Neural progenitor cell (in vitro differentiated cells): Measurements from ENCODE around the gene CNBP. TPM values are rescaled to one million over a fixed set of nuclear protein-coding genes. Genes with fewer than 3 reads are reported as not detected.
"Not testable (repeated sequence)": the region's sequence is repeated elsewhere in the genome, so short reads cannot be mapped to it uniquely, and the experiment has no call there.

Source experiments
- DNase-seq: peaks from one replicate; pipeline ENCODE4 v3.0.0-alpha.2; 2016; ENCODE audit warnings: low spot score
- H2AFZ ChIP-seq: fragments of 200-600 bp; sonication (generic); replicated peaks from 2 replicates; pipeline ENCODE4 v1.6.1; 2016; ENCODE audit warnings: antibody characterized with exemption
- H3F3A ChIP-seq: fragments of 200-600 bp; sonication (generic); 2 replicates; pipeline ENCODE4 v1.6.1; 2016; ENCODE audit warnings: antibody characterized with exemption, low read depth
- H3K27ac ChIP-seq: fragments of 200-600 bp; sonication (generic); 2 replicates; pipeline ENCODE4 v1.5.1; 2016; ENCODE audit warnings: mild to moderate bottlenecking
- H3K27me3 ChIP-seq: fragments of 200-600 bp; sonication (generic); 2 replicates; pipeline ENCODE4 v1.6.1; 2016; ENCODE audit warnings: mild to moderate bottlenecking, moderate library complexity
- H3K36me3 ChIP-seq: fragments of 200-600 bp; sonication (generic); 2 replicates; pipeline ENCODE4 v1.5.1; 2016
- H3K4me1 ChIP-seq: fragments of 200-600 bp; sonication (generic); 2 replicates; pipeline ENCODE4 v1.6.1; 2016; ENCODE audit warnings: mixed run types
- H3K4me2 ChIP-seq: fragments of 200-600 bp; sonication (generic); 2 replicates; pipeline ENCODE4 v1.6.1; 2016
- H3K4me3 ChIP-seq: fragments of 200-600 bp; sonication (generic); 2 replicates; pipeline ENCODE4 v1.5.1; 2016
- H3K79me2 ChIP-seq: fragments of 200-600 bp; sonication (generic); 2 replicates; pipeline ENCODE4 v1.6.1; 2016; ENCODE audit warnings: low read depth
- H3K9ac ChIP-seq: fragments of 200-600 bp; sonication (generic); 2 replicates; pipeline ENCODE4 v1.6.1; 2016
- H3K9me3 ChIP-seq: fragments of 200-600 bp; sonication (generic); 2 replicates; pipeline ENCODE4 v1.5.1; 2016; ENCODE audit warnings: low read depth
- H4K20me1 ChIP-seq: fragments of 200-600 bp; sonication (generic); 2 replicates; pipeline ENCODE4 v1.6.1; 2016; ENCODE audit warnings: low read depth
- H3K27ac Mint-ChIP-seq: 3 replicates; pipeline ENCODE4 v1.8.0; 2021; ENCODE audit warnings: mixed read lengths
- H3K27me3 Mint-ChIP-seq: 2 replicates; pipeline ENCODE4 v1.8.0; 2022; ENCODE audit warnings: low read depth, mild to moderate bottlenecking, inconsistent platforms, moderate library complexity, mixed read lengths; ENCODE audit not compliant: insufficient read depth
- H3K36me3 Mint-ChIP-seq: 3 replicates; pipeline ENCODE4 v1.8.0; 2021; ENCODE audit warnings: mixed read lengths
- H3K4me1 Mint-ChIP-seq: 3 replicates; pipeline ENCODE4 v1.8.0; 2021; ENCODE audit warnings: mixed read lengths
- H3K4me3 Mint-ChIP-seq: 3 replicates; pipeline ENCODE4 v1.8.0; 2021; ENCODE audit warnings: mild to moderate bottlenecking, moderate library complexity, mixed read lengths
- H3K9me3 Mint-ChIP-seq: 3 replicates; pipeline ENCODE4 v1.8.0; 2020; ENCODE audit warnings: mixed read lengths
- EZH2 ChIP-seq: fragments of 200-600 bp; sonication (generic); IDR thresholded peaks from 2 replicates; pipeline ENCODE4 v1.6.1; 2017; ENCODE audit warnings: antibody characterized with exemption, mild to moderate bottlenecking, moderate library complexity
- EZH2phosphoT487 ChIP-seq: fragments of 200-600 bp; sonication (generic); IDR thresholded peaks from 2 replicates; pipeline ENCODE4 v1.6.1; 2017; ENCODE audit warnings: antibody characterized with exemption
- total RNA-seq: library from RNA; depleted of rRNA; stranded (reverse); fragments of >200 nt; gene quantifications from 2 replicates; pipeline ENCODE4 v1.2.3, GENCODE V29; 2015; ENCODE audit warnings: low replicate concordance
- TF ChIP-seq, protein P1 (sequence below): fragments of 200-600 bp; sonication (generic); IDR thresholded peaks from 2 replicates; pipeline ENCODE4 v1.5.1; 2017; ENCODE audit warnings: antibody characterized with exemption, mild to moderate bottlenecking

CNBP gene
- total RNA-seq, 1 donor from 2014 or later = 495 TPM

DNA sequence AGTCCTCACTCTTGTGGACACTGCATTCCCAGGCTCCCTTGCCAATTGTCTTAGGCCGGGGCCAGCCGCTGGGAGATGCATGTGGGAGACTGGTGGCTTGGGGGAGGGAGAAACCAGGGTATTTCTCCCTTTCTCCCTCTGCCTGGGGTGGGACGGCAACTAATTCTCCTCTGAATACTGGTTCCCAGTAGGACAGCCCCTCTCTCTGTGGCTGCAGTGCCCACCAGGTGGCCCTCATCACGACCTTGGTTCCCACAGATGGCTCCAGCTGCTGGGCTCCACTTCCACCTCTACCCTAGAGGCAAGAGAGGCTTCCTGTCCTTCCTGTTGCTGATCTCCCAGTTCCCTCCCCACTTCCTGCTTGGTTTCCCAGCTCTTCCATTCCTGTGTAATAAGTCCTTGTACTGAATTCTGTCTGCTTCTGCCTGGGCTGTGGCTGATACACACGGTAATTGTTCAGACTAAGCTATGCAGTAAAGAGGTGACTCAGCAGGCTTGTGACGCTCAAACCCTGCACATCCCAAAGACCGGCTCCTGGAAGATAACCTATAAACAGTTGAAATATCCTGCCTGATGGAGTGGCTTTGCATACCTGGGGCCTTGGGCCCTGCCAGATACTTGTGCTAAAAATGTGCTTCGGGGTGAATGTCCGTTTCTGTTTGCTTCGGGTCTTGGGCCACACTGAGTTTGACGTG, 45.3 kb upstream of the CNBP start:
- no peaks in the 10 kb centered on the region for H3K9me3 ChIP-seq
- H3K36me3 Mint-ChIP-seq = no peaks in the 10 kb centered on the region
- H3K4me1 Mint-ChIP-seq = peaks cover 17% of the 10 kb centered on the region
- H4K20me1 ChIP-seq = no peaks in the 10 kb centered on the region
- H3K9ac ChIP-seq = no peak overlapping the region
- TF ChIP-seq, protein P1, sequence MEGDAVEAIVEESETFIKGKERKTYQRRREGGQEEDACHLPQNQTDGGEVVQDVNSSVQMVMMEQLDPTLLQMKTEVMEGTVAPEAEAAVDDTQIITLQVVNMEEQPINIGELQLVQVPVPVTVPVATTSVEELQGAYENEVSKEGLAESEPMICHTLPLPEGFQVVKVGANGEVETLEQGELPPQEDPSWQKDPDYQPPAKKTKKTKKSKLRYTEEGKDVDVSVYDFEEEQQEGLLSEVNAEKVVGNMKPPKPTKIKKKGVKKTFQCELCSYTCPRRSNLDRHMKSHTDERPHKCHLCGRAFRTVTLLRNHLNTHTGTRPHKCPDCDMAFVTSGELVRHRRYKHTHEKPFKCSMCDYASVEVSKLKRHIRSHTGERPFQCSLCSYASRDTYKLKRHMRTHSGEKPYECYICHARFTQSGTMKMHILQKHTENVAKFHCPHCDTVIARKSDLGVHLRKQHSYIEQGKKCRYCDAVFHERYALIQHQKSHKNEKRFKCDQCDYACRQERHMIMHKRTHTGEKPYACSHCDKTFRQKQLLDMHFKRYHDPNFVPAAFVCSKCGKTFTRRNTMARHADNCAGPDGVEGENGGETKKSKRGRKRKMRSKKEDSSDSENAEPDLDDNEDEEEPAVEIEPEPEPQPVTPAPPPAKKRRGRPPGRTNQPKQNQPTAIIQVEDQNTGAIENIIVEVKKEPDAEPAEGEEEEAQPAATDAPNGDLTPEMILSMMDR = peak; percentile 3
- TF ChIP-seq EZH2 = no peak
- H3K4me2 ChIP-seq = no peak overlapping the region
- no peaks in the 10 kb centered on the region for H3K27me3 ChIP-seq
- peaks cover 10% of the 10 kb centered on the region for H3K4me1 ChIP-seq
- H2AFZ ChIP-seq = peak overlapping the region; percentile 86
- DNase-seq = no peak
- no peaks in the 10 kb centered on the region for H3K9me3 Mint-ChIP-seq
- H3K4me3 ChIP-seq = no peak overlapping the region
- peaks cover 18% of the 10 kb centered on the region for H3F3A ChIP-seq
- H3K27ac Mint-ChIP-seq = peak overlapping the region; percentile 6
- no peak overlapping the region for H3K4me3 Mint-ChIP-seq
- H3K27ac ChIP-seq = no peak overlapping the region
- H3K36me3 ChIP-seq = no peaks in the 10 kb centered on the region
- H3K79me2 ChIP-seq = no peaks in the 10 kb centered on the region
- peaks cover 15% of the 10 kb centered on the region for H3K27me3 Mint-ChIP-seq

- no peaks in the 10 kb centered on the region for H3K79me2 ChIP-seq
- no peak overlapping the region for H3K27ac ChIP-seq
- Mint-ChIP-seq H3K4me3 (no peak overlapping the region), H3K27ac (no peak overlapping the region), H3K9me3 (no peaks in the 10 kb centered on the region), H3K27me3 (peaks cover 9% of the 10 kb centered on the region), H3K36me3 (no peaks in the 10 kb centered on the region), H3K4me1 (peaks cover 17% of the 10 kb centered on the region)
- no peak for DNase-seq
- no peaks in the 10 kb centered on the region for H3K36me3 ChIP-seq
- H2AFZ ChIP-seq = no peak overlapping the region
- H3K9me3 ChIP-seq = no peaks in the 10 kb centered on the region
- TF ChIP-seq, protein P1 = no peak
- no peak for TF ChIP-seq EZH2
- no peak for TF ChIP-seq EZH2phosphoT487
- H3K27me3 ChIP-seq = no peaks in the 10 kb centered on the region
- no peaks in the 10 kb centered on the region for H4K20me1 ChIP-seq
- no peak overlapping the region for H3K4me2 ChIP-seq
- peaks cover 18% of the 10 kb centered on the region for H3F3A ChIP-seq
- peaks cover 10% of the 10 kb centered on the region for H3K4me1 ChIP-seq
- H3K4me3 ChIP-seq = no peak overlapping the region
- H3K9ac ChIP-seq = no peak overlapping the region
Observed at GRCh38 chr3:129226374-129226773, 42.7 kb upstream of the CNBP start.

- Histone ChIP-seq H3K4me1 (peaks cover 10% of the 10 kb centered on the region), H3K9ac (no peak overlapping the region), H3K27ac (no peak overlapping the region), H3K4me3 (no peak overlapping the region), H2AFZ (peak overlapping the region; percentile 57), H4K20me1 (no peaks in the 10 kb centered on the region), H3K79me2 (no peaks in the 10 kb centered on the region), H3K4me2 (no peak overlapping the region), H3K36me3 (no peaks in the 10 kb centered on the region), H3K27me3 (no peaks in the 10 kb centered on the region), H3F3A (peaks cover 18% of the 10 kb centered on the region), H3K9me3 (no peaks in the 10 kb centered on the region)
- no peak for DNase-seq
- H3K9me3 Mint-ChIP-seq = no peaks in the 10 kb centered on the region
- H3K27me3 Mint-ChIP-seq = peaks cover 9% of the 10 kb centered on the region
- H3K4me1 Mint-ChIP-seq = peaks cover 17% of the 10 kb centered on the region
- H3K36me3 Mint-ChIP-seq = no peaks in the 10 kb centered on the region
- no peak overlapping the region for H3K27ac Mint-ChIP-seq
- H3K4me3 Mint-ChIP-seq = no peak overlapping the region
- no peak for TF ChIP-seq EZH2
- TF ChIP-seq, protein P1 = no peak
Observed at GRCh38 chr3:129224984-129225393, 41.3 kb upstream of the CNBP start.

DNA sequence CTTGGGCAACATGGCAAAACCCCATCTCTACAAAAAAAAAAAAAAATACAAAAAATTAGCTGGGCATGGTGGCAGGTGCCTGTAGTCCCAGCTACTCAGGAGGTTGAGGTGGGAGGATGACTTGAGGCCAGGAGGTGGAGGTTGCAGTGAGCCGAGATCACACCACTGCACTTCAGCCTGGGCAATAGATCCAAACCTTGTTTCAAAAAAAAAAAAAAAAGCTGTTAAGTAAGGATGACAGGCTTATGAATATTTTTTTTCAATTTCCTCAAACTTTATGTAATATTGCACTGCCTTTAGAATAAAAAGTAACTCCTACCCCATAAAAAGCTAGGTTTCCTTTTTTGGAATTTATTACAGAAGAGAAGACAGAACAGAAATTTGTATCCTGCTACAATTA, 40.7 kb upstream of the CNBP start:
- DNase-seq, H2AFZ ChIP-seq, H3K27me3 Mint-ChIP-seq, H3K9ac ChIP-seq, H3K9me3 ChIP-seq, H3K27ac ChIP-seq, H3K27ac Mint-ChIP-seq, H3K4me2 ChIP-seq, H3K36me3 Mint-ChIP-seq, H3K27me3 ChIP-seq, H4K20me1 ChIP-seq, H3K4me3 ChIP-seq, H3K4me1 ChIP-seq, H3K79me2 ChIP-seq, H3K4me3 Mint-ChIP-seq, H3K9me3 Mint-ChIP-seq, H3K36me3 ChIP-seq: not testable (repeated sequence)
- H3F3A ChIP-seq = peaks cover 18% of the 10 kb centered on the region
- peaks cover 15% of the 10 kb centered on the region for H3K4me1 Mint-ChIP-seq
